ENCODE data around the gene MRPL30.

DNA sequence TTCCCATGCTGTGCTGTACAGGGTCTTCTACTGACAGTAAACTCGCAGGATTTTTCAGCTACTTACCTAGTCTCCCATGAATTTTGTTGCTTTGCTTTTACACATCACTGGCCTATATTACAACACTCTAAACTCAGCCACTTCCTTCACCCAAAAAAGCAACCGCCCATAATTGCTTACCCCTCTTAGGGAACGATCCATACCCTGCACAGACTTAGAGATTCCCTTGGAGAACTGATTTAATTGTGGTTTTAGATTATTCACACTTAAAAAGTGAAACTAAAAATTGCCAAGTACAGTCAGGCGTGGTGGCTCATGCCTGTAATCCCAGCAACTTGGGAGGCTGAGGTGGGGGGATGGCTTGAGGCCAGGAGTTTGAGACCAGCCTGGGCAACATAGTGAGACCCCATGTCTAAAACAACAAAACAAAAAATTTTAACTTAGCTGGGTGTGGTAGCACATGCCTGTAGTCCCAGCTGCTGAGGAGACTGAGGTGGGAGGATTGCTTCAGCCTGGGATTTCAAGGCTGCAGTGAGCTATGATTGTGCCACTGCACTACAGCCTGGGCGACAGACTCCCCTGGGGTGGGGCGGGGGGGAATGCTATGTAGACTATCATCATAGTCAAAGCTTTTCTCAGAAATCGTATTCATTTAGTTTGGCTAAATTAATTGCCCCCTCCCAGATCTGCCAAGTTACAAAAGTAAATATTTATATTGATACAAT, 19.3 kb downstream of the MRPL30 start:
- TF ChIP-seq EP300 (IDR thresholded peaks at IDR 0.05; ENCODE audit: borderline replicate concordance in 1 of 2, low read depth in 2 of 2, low read length in 2 of 2) (no peak), RAD21 (IDR thresholded peaks at IDR 0.05 in 1 of 2, conservative IDR thresholded peaks at IDR 0.05 in 1 of 2; ENCODE audit: low read depth in 2 of 2, low read length in 2 of 2) (no peak), POLR2AphosphoS5 (IDR thresholded peaks at IDR 0.05; ENCODE audit: low read depth, low read length) (no peak)
- TF ChIP-seq, protein P1, sequence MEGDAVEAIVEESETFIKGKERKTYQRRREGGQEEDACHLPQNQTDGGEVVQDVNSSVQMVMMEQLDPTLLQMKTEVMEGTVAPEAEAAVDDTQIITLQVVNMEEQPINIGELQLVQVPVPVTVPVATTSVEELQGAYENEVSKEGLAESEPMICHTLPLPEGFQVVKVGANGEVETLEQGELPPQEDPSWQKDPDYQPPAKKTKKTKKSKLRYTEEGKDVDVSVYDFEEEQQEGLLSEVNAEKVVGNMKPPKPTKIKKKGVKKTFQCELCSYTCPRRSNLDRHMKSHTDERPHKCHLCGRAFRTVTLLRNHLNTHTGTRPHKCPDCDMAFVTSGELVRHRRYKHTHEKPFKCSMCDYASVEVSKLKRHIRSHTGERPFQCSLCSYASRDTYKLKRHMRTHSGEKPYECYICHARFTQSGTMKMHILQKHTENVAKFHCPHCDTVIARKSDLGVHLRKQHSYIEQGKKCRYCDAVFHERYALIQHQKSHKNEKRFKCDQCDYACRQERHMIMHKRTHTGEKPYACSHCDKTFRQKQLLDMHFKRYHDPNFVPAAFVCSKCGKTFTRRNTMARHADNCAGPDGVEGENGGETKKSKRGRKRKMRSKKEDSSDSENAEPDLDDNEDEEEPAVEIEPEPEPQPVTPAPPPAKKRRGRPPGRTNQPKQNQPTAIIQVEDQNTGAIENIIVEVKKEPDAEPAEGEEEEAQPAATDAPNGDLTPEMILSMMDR (IDR thresholded peaks at IDR 0.05; ENCODE audit: control extremely low read depth in 1 of 3, insufficient read depth in 1 of 3, low read depth in 1 of 3, low read length in 3 of 3) = no peak
